ENCODE measurements around the gene RAB36.
"Not testable (repeated sequence)": the region's sequence is repeated elsewhere in the genome, so short reads cannot be mapped to it uniquely, and the experiment has no call there.

RAB36 gene

GRCh38 chr22:23121000-23121421 is 24.3 kb upstream of the RAB36 start:
- no peak for DNase-seq (ENCODE audit: low read depth)

DNA sequence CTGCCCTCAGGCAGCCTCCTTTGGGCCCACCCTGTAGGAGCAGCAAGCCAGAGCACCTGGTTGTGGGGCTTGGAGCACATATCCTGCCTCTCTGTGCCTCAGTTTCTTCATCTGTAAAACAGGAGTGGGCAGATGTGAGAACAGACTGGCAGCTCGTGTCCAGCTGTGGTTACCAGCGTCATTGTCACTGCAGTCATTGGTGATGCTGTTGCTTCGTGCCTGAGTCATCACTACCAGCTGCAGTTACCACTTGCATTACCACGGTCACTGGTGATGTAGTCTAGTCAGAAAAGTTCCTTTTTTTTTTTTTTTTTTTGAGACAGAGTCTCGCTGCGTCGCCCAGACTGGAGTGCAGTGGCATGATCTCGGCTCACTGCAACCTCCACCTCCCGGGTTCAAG is 23.9 kb upstream of the RAB36 start:
- no peak for DNase-seq (ENCODE audit: low read depth)

GRCh38 chr22:23122216-23122957 is 22.9 kb upstream of the RAB36 start:
- DNase-seq (ENCODE audit: low read depth) = no peak

DNA sequence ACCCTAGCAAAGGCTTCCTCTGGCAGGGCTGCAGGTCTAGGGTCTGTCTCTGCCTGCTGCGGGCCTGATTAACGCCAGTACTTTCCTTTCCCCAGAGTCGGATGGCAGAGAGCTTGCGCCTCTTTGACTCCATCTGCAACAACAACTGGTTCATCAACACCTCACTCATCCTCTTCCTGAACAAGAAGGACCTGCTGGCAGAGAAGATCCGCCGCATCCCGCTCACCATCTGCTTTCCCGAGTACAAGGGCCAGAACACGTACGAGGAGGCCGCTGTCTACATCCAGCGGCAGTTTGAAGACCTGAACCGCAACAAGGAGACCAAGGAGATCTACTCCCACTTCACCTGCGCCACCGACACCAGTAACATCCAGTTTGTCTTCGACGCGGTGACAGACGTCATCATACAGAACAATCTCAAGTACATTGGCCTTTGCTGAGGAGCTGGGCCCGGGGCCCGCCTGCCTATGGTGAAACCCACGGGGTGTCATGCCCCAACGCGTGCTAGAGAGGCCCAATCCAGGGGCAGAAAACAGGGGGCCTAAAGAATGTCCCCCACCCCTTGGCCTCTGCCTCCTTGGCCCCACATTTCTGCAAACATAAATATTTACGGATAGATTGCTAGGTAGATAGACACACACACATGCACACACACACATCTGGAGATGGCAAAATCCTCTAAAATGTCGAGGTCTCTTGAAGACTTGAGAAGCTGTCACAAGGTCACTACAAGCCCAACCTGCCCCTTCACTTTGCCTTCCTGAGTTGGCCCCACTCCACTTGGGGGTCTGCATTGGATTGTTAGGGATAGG is 22.1 kb upstream of the RAB36 start:
- no peak for DNase-seq (ENCODE audit: low read depth)

GRCh38 chr22:23123804-23124254 is 21.4 kb upstream of the RAB36 start:
- no peak for DNase-seq (ENCODE audit: low read depth)

- no peak for DNase-seq (ENCODE audit: low read depth)
Observed at GRCh38 chr22:23124611-23125511, 20.4 kb upstream of the RAB36 start.

GRCh38 chr22:23125512-23126103 is 19.7 kb upstream of the RAB36 start:
- DNase-seq (ENCODE audit: low read depth) = no peak

DNA sequence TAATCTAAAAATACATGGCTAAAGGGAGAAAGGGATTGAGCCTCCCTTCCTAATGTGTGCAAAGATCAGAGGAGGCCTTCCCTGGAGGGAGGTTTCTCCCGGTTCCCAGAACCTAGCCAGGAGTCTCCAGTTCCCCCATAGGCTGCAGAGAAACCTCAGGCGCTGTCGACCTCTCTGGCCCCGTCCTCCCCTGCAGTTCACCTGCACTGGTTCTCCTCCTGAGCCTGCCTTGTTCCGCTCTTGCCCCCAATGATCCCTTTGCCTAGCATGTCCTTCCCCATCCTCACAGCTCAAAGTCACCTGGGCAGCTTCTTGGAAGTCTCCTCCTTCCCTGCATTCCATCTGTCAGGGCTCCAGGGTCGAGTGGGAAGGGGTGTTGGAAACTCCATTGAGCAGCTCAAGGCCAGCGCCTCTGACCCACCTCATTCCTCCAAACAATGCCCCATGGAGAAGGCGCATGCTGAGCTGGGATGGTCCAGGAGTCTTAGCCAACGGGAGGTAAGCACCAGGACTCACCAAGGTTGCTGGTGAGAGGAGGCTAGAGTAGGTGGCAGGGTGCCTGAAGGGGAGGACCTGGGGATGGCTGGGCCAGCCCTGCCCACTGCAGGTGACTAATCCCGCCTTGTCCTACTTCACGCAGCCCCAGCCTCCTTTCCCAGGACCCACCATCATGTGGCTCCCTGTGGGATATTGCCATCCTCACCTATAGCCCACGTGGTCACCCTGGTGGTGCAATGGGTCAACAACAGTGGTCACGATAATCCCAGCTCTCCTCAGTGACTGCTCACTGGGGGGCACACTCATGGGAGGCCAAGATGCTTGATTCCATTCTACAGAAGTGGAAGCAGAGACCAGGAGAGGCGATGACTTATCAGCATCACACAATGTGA is 18.9 kb upstream of the RAB36 start:
- no peak for DNase-seq (ENCODE audit: low read depth)

DNA sequence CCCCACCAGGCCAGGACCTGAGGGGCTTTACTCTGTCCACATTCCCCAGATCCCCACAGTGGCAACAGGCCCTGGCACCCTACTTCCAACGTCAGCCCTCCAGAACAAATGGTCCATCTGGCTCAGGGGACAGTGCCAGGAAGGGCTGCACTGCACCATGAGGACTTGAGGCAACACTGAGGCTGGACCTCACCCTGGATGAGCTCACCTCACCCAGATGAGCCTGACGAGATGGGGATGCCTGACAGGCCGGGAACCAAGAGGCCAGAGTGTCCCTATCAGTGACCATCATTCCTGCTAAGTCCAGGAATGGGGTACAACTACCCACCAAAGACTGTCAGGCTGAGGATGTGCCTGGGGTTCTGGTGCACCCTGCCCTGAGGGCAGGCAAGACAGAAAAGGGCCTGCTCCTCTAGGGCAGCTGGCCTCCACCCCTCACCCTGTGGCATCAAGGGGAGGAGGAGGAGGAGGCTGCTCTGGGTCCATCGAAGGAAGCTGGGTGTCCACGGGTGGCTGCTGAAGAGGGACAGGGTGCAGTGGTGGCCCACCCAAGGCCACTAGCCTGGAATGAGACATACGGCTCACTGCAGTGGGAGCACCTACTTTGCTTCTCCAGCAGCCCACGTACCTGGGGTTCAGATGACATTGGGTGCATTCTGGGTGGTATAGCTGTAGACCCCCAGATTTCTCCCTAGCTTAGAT is 18.1 kb upstream of the RAB36 start:
- no peak for DNase-seq (ENCODE audit: low read depth)

DNA sequence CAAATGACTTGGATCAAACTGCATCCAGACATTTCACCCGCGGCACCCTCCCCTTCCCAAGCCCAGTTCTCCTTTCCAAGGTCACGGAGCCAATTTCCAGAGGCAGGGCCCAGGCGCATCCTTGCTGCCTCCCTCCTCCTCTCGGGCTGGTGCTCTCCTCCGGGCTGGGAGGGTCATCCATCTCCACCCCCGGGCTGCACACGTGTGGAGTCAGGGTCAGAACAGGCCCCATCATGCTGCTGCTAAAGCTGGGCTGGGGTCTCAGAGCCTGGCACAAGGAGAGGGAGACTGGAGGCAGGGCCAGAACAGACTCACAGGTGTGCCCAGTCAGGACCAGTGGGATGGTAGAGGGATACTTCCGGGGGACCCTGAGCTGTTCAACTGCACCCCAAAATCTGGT is 17.5 kb upstream of the RAB36 start:
- no peak for DNase-seq (ENCODE audit: low read depth)

- DNase-seq (ENCODE audit: low read depth) = peak; percentile 65
Observed at GRCh38 chr22:23128269-23129108, 16.8 kb upstream of the RAB36 start.

GRCh38 chr22:23129149-23129548 is 16.1 kb upstream of the RAB36 start:
- DNase-seq (ENCODE audit: low read depth) = no peak

DNA sequence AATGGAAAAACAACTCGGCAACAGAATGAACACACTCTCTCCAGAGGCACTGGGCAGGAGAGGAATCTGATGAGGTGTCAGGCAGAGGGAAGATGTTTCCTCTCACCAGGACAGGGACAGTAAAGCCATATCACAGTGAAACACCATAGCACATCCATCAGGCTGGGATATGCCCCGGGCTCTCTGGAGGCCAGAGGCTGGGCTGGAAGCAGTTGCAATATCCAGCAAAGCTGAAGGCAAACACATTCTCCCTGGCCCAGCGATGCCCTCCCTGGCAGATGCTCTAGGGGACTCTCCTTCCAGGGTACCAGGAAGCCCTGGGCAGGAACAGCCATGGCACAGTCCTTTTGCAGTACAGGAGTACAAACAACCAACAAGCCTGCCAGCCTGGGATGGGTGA is 14.6 kb upstream of the RAB36 start:
- DNase-seq (ENCODE audit: low read depth) = no peak

GRCh38 chr22:23131931-23132330 is 13.3 kb upstream of the RAB36 start:
- DNase-seq (ENCODE audit: low read depth) = no peak

GRCh38 chr22:23132376-23133091 is 12.7 kb upstream of the RAB36 start:
- DNase-seq (ENCODE audit: low read depth) = no peak

DNA sequence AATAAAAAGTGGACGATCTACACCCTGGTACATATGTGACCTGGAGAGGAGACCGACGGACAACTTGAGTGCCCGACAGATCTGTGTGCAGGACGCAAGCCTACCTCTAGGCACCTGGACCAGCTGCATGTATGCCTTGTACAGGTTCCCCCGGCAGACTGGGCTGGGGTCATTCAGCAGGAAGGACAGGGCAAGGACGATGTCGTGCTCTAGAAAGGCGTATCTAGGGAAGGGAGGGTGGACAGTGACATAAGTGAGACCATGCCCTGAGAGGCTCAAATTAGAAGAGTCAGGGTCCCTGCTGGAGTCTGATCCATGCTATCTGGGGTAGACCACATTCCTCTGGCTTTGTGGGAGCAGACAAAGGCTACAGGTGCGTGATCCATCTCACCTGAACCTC is 11.4 kb upstream of the RAB36 start:
- DNase-seq (ENCODE audit: low read depth) = no peak

DNA sequence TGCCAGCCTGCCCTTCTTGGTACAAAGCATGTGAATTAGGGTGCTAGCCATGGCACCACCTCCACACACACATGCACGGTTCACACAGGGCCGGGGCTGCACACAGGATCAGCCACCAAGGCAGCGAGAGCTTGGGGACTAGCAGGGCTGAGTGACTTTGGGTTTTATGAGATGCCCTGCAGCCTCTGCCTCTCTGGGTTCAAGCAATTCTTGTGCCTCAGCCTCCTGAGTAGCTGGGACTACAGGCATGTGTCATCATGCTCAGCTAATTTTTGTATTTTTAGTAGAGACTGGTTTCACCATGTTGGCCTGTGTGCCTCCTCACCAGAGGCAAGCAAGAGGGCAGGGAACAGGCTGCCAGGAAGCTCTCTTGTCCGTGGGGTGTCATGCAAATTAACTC is 8.3 kb upstream of the RAB36 start:
- not testable (repeated sequence) for DNase-seq (ENCODE audit: low read depth)

- DNase-seq (ENCODE audit: low read depth) = no peak
Observed at GRCh38 chr22:23137468-23137867, 7.8 kb upstream of the RAB36 start.

Data from T follicular helper cell (primary cell).